HEK293 (cell line): ENCODE measurements around the gene RAD54L.

Experiments used
- CTCF ChIP-seq: fragments of 450-650 bp; formaldehyde crosslinking; IDR thresholded peaks from 2 replicates; pipeline ENCODE4 v1.5.1; 2016; ENCODE audit warnings: missing biosample characterization, missing genetic modification characterization
- TSHZ1 ChIP-seq: fragments of 450-650 bp; formaldehyde crosslinking; IDR thresholded peaks from 2 replicates; pipeline ENCODE4 v1.5.1; 2016; ENCODE audit warnings: missing biosample characterization, missing genetic modification characterization, borderline replicate concordance
- ZIC2 ChIP-seq: fragments of 450-650 bp; formaldehyde crosslinking; IDR thresholded peaks from 2 replicates; pipeline ENCODE4 v1.5.1; 2016; ENCODE audit warnings: missing biosample characterization, missing genetic modification characterization
- ZNF174 ChIP-seq: fragments of 450-650 bp; formaldehyde crosslinking; IDR thresholded peaks from 2 replicates; pipeline ENCODE4 v1.5.0; 2017; ENCODE audit warnings: missing biosample characterization, mild to moderate bottlenecking, missing genetic modification characterization
- ZNF274 ChIP-seq, 2 experiments: fragments of 200-500 bp in 1 of 2; fragments of 450-650 bp in 1 of 2; sonication (Bioruptor generic) in 1 of 2; formaldehyde crosslinking in 1 of 2; IDR thresholded peaks; 2 replicates each; pipeline versions ENCODE4 v1.5.1 to v1.6.1; 2014 to 2016; ENCODE audit warnings: borderline replicate concordance in 1 of 2, inconsistent platforms in 1 of 2, low read length in 1 of 2, missing biosample characterization in 1 of 2, missing genetic modification characterization in 1 of 2
- ZNF404 ChIP-seq: fragments of 450-650 bp; formaldehyde crosslinking; IDR thresholded peaks from 2 replicates; pipeline ENCODE4 v1.5.1; 2017; ENCODE audit warnings: missing biosample characterization, missing genetic modification characterization
- ZSCAN30 ChIP-seq: fragments of 450-650 bp; IDR thresholded peaks from 2 replicates; pipeline ENCODE4 v1.5.1; 2018; ENCODE audit warnings: missing biosample characterization, mild to moderate bottlenecking, missing genetic modification characterization, moderate library complexity

GRCh38 chr1:46303038-46303871, 55.7 kb downstream of the RAD54L start, which contains the start of the genes LRRC41 and UQCRH:
- TF ChIP-seq ZNF174 (tag by site-specific recombination) (no peak), ZSCAN30 (tag by site-specific recombination) (peak; percentile 34; the same call in 1 of the 2 replicates), ZNF404 (no peak), ZNF274 (IDR thresholded peaks at IDR 0.05; ENCODE audit: low read length) (no peak), ZNF274 (tag by site-specific recombination; IDR thresholded peaks at IDR 0.05; ENCODE audit: borderline replicate concordance) (no peak), CTCF (tag by site-specific recombination) (peak; percentile 12; the same call in 1 of the 2 replicates), TSHZ1 (tag by site-specific recombination) (no peak), ZIC2 (tag by site-specific recombination) (no peak)
